Measurements from ENCODE around the gene PRAMEF1. TPM values are rescaled to one million over a fixed set of nuclear protein-coding genes. Genes with fewer than 3 reads are reported as not detected.

The PRAMEF1 gene
- total and polyA plus RNA-seq, 2 of the 8 experiments (the other 6 are each of a cell fraction or from before 2014, with no cell fraction given): not detected

DNA sequence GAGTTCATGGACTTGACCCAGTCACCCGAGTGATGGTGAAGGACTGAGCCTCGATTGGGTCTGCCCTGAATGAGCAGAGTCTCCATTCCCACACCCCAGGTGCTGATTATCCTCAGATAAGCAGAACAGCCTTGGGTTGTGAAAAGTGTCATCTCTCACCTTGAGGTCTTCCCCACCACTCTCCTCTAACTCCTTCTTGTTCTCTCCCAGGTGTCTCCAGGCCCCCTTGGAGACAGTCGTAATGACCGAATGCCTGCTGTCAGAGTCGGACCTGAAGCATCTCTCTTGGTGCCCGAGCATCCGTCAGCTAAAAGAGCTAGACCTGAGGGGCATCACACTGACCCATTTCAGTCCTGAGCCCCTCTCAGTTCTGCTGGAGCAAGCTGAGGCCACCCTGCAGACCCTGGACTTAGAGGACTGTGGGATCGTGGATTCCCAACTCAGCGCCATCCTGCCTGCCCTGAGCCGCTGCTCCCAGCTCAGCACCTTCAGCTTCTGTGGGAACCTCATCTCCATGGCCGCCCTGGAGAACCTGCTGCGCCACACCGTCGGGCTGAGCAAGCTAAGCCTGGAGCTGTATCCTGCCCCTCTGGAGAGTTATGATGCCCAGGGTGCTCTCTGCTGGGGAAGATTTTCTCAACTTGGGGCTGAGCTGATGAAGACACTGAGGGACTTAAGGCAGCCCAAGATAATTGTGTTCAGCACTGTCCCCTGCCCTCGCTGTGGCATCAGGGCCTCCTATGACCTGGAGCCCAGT lies 14.2 kb upstream of the PRAMEF1 start:
- H4K91ac ChIP-seq (replicated peaks; ENCODE audit: insufficient read length, low read length): no peak overlapping the region
- no peak overlapping the region for H2BK12ac ChIP-seq (ENCODE audit: low read depth, low read length)
- no peak overlapping the region for H3K4me3 ChIP-seq (ENCODE audit: extremely low read depth in 1 of 4, insufficient read depth in 2 of 4, low read depth in 3 of 4, low read length in 4 of 4)
- H3K23ac ChIP-seq (ENCODE audit: insufficient read length): no peak overlapping the region
- H2BK20ac ChIP-seq (ENCODE audit: low read length): no peak overlapping the region
- no peak overlapping the region for H2AK5ac ChIP-seq (ENCODE audit: low read depth, low read length)
- no peaks in the 10 kb centered on the region for H3K9me3 ChIP-seq (ENCODE audit: insufficient read depth in 2 of 2, low read depth in 1 of 2, low read length in 1 of 2)
- H4K8ac ChIP-seq (ENCODE audit: extremely low read depth, insufficient read depth, low read length): no peak overlapping the region
- ChIA-PET POLR2A (ENCODE audit: partially characterized antibody) (no interaction called here), CTCF (ENCODE audit: partially characterized antibody) (interaction anchor here (0.5 to 1.5 kb wide), 3 partner anchors 15 to 1059 kb away, joined by 3 to 7 read pairs (median 5); no protein-coding TSS in a partner anchor)
- H3K14ac ChIP-seq (ENCODE audit: insufficient read length): no peak overlapping the region
- no peak overlapping the region for H2BK5ac ChIP-seq (ENCODE audit: low read depth, low read length)
- no peak for TF ChIP-seq ZNF274 (IDR thresholded peaks at IDR 0.05; ENCODE audit: borderline replicate concordance, extremely low read depth, low read length)
- TF ChIP-seq TAF1 (IDR thresholded peaks at IDR 0.05; ENCODE audit: low read depth, low read length): no peak
- no peak for TF ChIP-seq GTF2F1 (IDR thresholded peaks at IDR 0.05; ENCODE audit: borderline replicate concordance, low read depth, low read length)
- TF ChIP-seq CHD1 (IDR thresholded peaks at IDR 0.05; ENCODE audit: low read depth, low read length): no peak
- TF ChIP-seq KDM1A (IDR thresholded peaks at IDR 0.05; ENCODE audit: borderline replicate concordance, low read length): no peak
- no peak for TF ChIP-seq NANOG (IDR thresholded peaks at IDR 0.05; ENCODE audit: insufficient read depth, low read depth, low read length, poor library complexity, severe bottlenecking)
- no peak for TF ChIP-seq EGR1 (IDR thresholded peaks at IDR 0.05; ENCODE audit: borderline replicate concordance, low read depth, low read length)
- no peak for TF ChIP-seq SP2 (IDR thresholded peaks at IDR 0.05; ENCODE audit: low read length)
- TF ChIP-seq, protein P1, sequence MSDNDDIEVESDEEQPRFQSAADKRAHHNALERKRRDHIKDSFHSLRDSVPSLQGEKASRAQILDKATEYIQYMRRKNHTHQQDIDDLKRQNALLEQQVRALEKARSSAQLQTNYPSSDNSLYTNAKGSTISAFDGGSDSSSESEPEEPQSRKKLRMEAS (IDR thresholded peaks at IDR 0.05): no peak
- no peak for TF ChIP-seq RXRA (IDR thresholded peaks at IDR 0.05; ENCODE audit: insufficient read depth, low read depth, low read length)
- no peak for TF ChIP-seq RAD21 (IDR thresholded peaks at IDR 0.05 in 1 of 2, conservative IDR thresholded peaks at IDR 0.05 in 1 of 2; ENCODE audit: low read depth in 2 of 2, low read length in 2 of 2)
- TF ChIP-seq TAF7 (optimal IDR thresholded peaks at IDR 0.05; ENCODE audit: borderline replicate concordance, low read depth, low read length): no peak
- H3K27me3 ChIP-seq (replicated peaks in 1 of 4; ENCODE audit: control insufficient read depth in 3 of 4, extremely low read depth in 1 of 4, insufficient read depth in 3 of 4, low read length in 3 of 4): no peaks in the 10 kb centered on the region
- no peak overlapping the region for H3K9ac ChIP-seq (replicated peaks in 1 of 4; ENCODE audit: extremely low read depth in 1 of 4, low read depth in 3 of 4, low read length in 3 of 4)
- no peak overlapping the region for H4K5ac ChIP-seq (ENCODE audit: insufficient read length, low read depth, low read length)
- H3K36me3 ChIP-seq (ENCODE audit: control insufficient read depth in 2 of 4, insufficient read depth in 4 of 4, low read length in 3 of 4): no peaks in the 10 kb centered on the region
- H3K4me2 ChIP-seq (ENCODE audit: insufficient read depth in 1 of 2, low read depth in 2 of 2, low read length in 2 of 2): no peak overlapping the region
- H3K56ac ChIP-seq (replicated peaks; ENCODE audit: insufficient read length, low read depth, low read length): no peak overlapping the region
- H2BK15ac ChIP-seq (ENCODE audit: low read length): no peak overlapping the region
- no peaks in the 10 kb centered on the region for H3K79me2 ChIP-seq (ENCODE audit: control insufficient read depth in 1 of 2, insufficient read depth in 2 of 2, low read length in 2 of 2)
- DNase-seq (ENCODE audit: low read depth in 1 of 2, low spot score in 2 of 2) (no peak), FAIRE-seq (no peak)
- no peaks in the 10 kb centered on the region for H3K79me1 ChIP-seq (ENCODE audit: low read depth, low read length)
- H2BK120ac ChIP-seq (replicated peaks; ENCODE audit: low read depth, low read length): no peak overlapping the region
- H4K20me1 ChIP-seq (replicated peaks in 1 of 2; ENCODE audit: control insufficient read depth in 1 of 2, insufficient read depth in 2 of 2, low read length in 2 of 2): no peaks in the 10 kb centered on the region
- H2AFZ ChIP-seq (ENCODE audit: low read length): no peak overlapping the region
- no peak overlapping the region for H3K4ac ChIP-seq (replicated peaks; ENCODE audit: insufficient read length, low read depth, low read length)
- 89% methylated on average over 12 of the region's 15 CpGs; no CpG with 5 or more reads in 1 of the 2 experiments for WGBS, 2 experiments (ENCODE audit: extremely low coverage in 1 of 2, insufficient coverage in 1 of 2, insufficient read length in 1 of 2, insufficient replicate concordance in 2 of 2, low coverage in 1 of 2, low lambda C conversion rate in 2 of 2, missing lambda C conversion rate in 1 of 2)
- H3K4me1 ChIP-seq (replicated peaks in 1 of 4; ENCODE audit: control insufficient read depth in 3 of 4, insufficient read depth in 4 of 4, low read length in 3 of 4): no peaks in the 10 kb centered on the region; a peak in 1 of 7 replicates
- no peaks in the 10 kb centered on the region for H3K23me2 ChIP-seq (ENCODE audit: low read depth, low read length)
- H3K27ac ChIP-seq (ENCODE audit: low read depth, low read length): no peak overlapping the region
- no peak overlapping the region for H3K18ac ChIP-seq (ENCODE audit: extremely low read depth, low read length)
